WTC11 (cell line): ENCODE results near the gene PHF13.

Experiments used
- ATF2 ChIP-seq: sonication (generic); formaldehyde crosslinking; IDR thresholded peaks from 2 replicates; pipeline ENCODE4 v1.8.1; 2022; ENCODE audit warnings: low read depth, missing genetic modification reagents, borderline replicate concordance
- CREB1 ChIP-seq: sonication (generic); formaldehyde crosslinking; IDR thresholded peaks from 2 replicates; pipeline ENCODE4 v1.8.0; 2023; ENCODE audit warnings: mild to moderate bottlenecking, missing genetic modification reagents
- CTCF ChIP-seq: fragments of 200-600 bp; IDR thresholded peaks from 2 replicates; pipeline ENCODE4 v1.8.0; 2022; ENCODE audit warnings: antibody characterized with exemption
- HMGXB4 ChIP-seq: sonication (generic); formaldehyde crosslinking; IDR thresholded peaks from 2 replicates; pipeline ENCODE4 v1.8.1; 2023; ENCODE audit warnings: mild to moderate bottlenecking, moderate library complexity, missing genetic modification reagents
- IRF2 ChIP-seq: sonication (generic); formaldehyde crosslinking; IDR thresholded peaks from 2 replicates; pipeline ENCODE4 v1.8.0; 2022; ENCODE audit warnings: low read depth, missing genetic modification reagents, borderline replicate concordance
- USF2 ChIP-seq: sonication (generic); formaldehyde crosslinking; IDR thresholded peaks from 2 replicates; pipeline ENCODE4 v1.8.1; 2023; ENCODE audit warnings: mild to moderate bottlenecking, missing genetic modification reagents, moderate library complexity
- ZNF121 ChIP-seq: sonication (generic); formaldehyde crosslinking; IDR thresholded peaks from 2 replicates; pipeline ENCODE4 v1.8.0; 2023; ENCODE audit warnings: missing genetic modification reagents
- ZNF416 ChIP-seq: fragments of 250-450 bp; sonication (Bioruptor Pico); IDR thresholded peaks from 2 replicates; pipeline ENCODE4 v1.9.0; 2021; ENCODE audit warnings: mild to moderate bottlenecking, inconsistent platforms
- ZNF512 ChIP-seq: sonication (generic); formaldehyde crosslinking; IDR thresholded peaks from 2 replicates; pipeline ENCODE4 v1.8.1; 2022; ENCODE audit warnings: missing genetic modification reagents, borderline replicate concordance
- ZNF671 ChIP-seq: fragments of 250-450 bp; sonication (Bioruptor Pico); IDR thresholded peaks from 2 replicates; pipeline ENCODE4 v1.8.0; 2021; ENCODE audit warnings: mild to moderate bottlenecking

- TF ChIP-seq ZNF671: no peak
- TF ChIP-seq CTCF: no peak
- TF ChIP-seq CREB1 (CRISPR knock-in tag): no peak
- TF ChIP-seq ZNF512 (CRISPR knock-in tag): no peak
- no peak for TF ChIP-seq HMGXB4 (CRISPR knock-in tag)
- TF ChIP-seq IRF2 (CRISPR knock-in tag): no peak
- TF ChIP-seq ZNF416 (CRISPR knock-in tag): no peak
- TF ChIP-seq ZNF121 (CRISPR knock-in tag): no peak
- TF ChIP-seq ATF2: no peak
- no peak for TF ChIP-seq USF2 (CRISPR knock-in tag)
Observed at GRCh38 chr1:6582370-6582769, 31.2 kb upstream of the PHF13 start.
